DND-41 (cell line): ENCODE data around the gene TKT.

Source experiments
- ATAC-seq: fragments of 200-7000 bp; cut with Tn5 transposase; 3 replicates; pipeline ENCODE4 v1.9.1; 2021; ENCODE audit warnings: low read depth; ENCODE audit not compliant: insufficient read depth
- DNase-seq: peaks from one replicate; pipeline ENCODE4 v3.0.0-alpha.2; 2020
- H2AFZ ChIP-seq: 2 replicates; pipeline ENCODE4 v1.6.0; 2012; ENCODE audit warnings: low read depth, low read length
- H3K27ac ChIP-seq: 2 replicates; pipeline ENCODE4 v1.5.1; 2012; ENCODE audit warnings: low read length, inconsistent platforms
- H3K27me3 ChIP-seq: fragments of 200-600 bp; sonication (generic); 2 replicates; pipeline ENCODE4 v1.6.0; 2012; ENCODE audit warnings: low read length, mild to moderate bottlenecking, inconsistent platforms; ENCODE audit not compliant: insufficient read depth, poor library complexity
- H3K36me3 ChIP-seq: 2 replicates; pipeline ENCODE4 v1.5.1; 2012; ENCODE audit warnings: low read length, inconsistent platforms; ENCODE audit not compliant: insufficient read depth
- H3K4me1 ChIP-seq: 2 replicates; pipeline ENCODE4 v1.5.1; 2012; ENCODE audit warnings: mild to moderate bottlenecking, low read length; ENCODE audit not compliant: insufficient read depth
- H3K4me2 ChIP-seq: 2 replicates; pipeline ENCODE4 v1.6.0; 2012; ENCODE audit warnings: mild to moderate bottlenecking, moderate library complexity, low read length, inconsistent platforms; ENCODE audit not compliant: insufficient read depth
- H3K4me3 ChIP-seq, 2 experiments: fragments of 200-600 bp in 1 of 2; shearing (Covaris generic) in 1 of 2; 2 replicates each; pipeline ENCODE4 v1.5.1; 2012 to 2016; ENCODE audit warnings: inconsistent platforms in 2 of 2, low read length in 2 of 2, mild to moderate bottlenecking in 2 of 2, low read depth in 1 of 2, moderate library complexity in 1 of 2
- H3K79me2 ChIP-seq: 2 replicates; pipeline ENCODE4 v1.6.0; 2012; ENCODE audit warnings: low read length, inconsistent platforms; ENCODE audit not compliant: insufficient read depth
- H3K9ac ChIP-seq: 2 replicates; pipeline ENCODE4 v1.6.0; 2012; ENCODE audit warnings: low read depth, mild to moderate bottlenecking, inconsistent platforms, low read length, moderate library complexity
- H3K9me3 ChIP-seq: 2 replicates; pipeline ENCODE4 v1.5.1; 2012; ENCODE audit warnings: low read length, moderate library complexity, mild to moderate bottlenecking, inconsistent platforms; ENCODE audit not compliant: insufficient read depth, severe bottlenecking
- H4K20me1 ChIP-seq: 2 replicates; pipeline ENCODE4 v1.6.0; 2012; ENCODE audit warnings: low read length; ENCODE audit not compliant: insufficient read depth
- CTCF ChIP-seq: IDR thresholded peaks from 2 replicates; pipeline ENCODE4 v1.5.1; 2012; ENCODE audit warnings: borderline replicate concordance, low read length, moderate library complexity, mild to moderate bottlenecking; ENCODE audit not compliant: poor library complexity, severe bottlenecking; ENCODE audit errors: extremely low read depth
- EZH2 ChIP-seq: IDR thresholded peaks from 3 replicates; pipeline ENCODE4 v1.6.1; 2012; ENCODE audit warnings: borderline replicate concordance, low read depth, mild to moderate bottlenecking, moderate library complexity, low read length, inconsistent platforms; ENCODE audit not compliant: severe bottlenecking

The TKT gene

GRCh38 chr3:53191836-53192480, 63.9 kb downstream of the TKT start:
- Histone ChIP-seq H3K27ac (no peak overlapping the region), H3K4me3 (no peak overlapping the region), H2AFZ (no peak overlapping the region), H3K9ac (no peak overlapping the region), H3K9me3 (no peaks in the 10 kb centered on the region), H3K4me2 (no peak overlapping the region), H3K36me3 (no peaks in the 10 kb centered on the region), H4K20me1 (no peaks in the 10 kb centered on the region; the same call in 1 of the 2 replicates), H3K79me2 (no peaks in the 10 kb centered on the region), H3K27me3 (peaks cover 3% of the 10 kb centered on the region), H3K4me1 (peaks cover 4% of the 10 kb centered on the region)
- ATAC-seq = no peak
- TF ChIP-seq CTCF (no peak), EZH2 (no peak)
- no peak for DNase-seq

GRCh38 chr3:53190659-53191058, 65.2 kb downstream of the TKT start:
- no peak for DNase-seq
- H3K9ac ChIP-seq = no peak overlapping the region
- no peaks in the 10 kb centered on the region for H3K27me3 ChIP-seq
- H3K4me3 ChIP-seq = no peak overlapping the region
- no peak for ATAC-seq
- no peaks in the 10 kb centered on the region; the same call in 1 of the 2 replicates for H4K20me1 ChIP-seq
- no peaks in the 10 kb centered on the region for H3K36me3 ChIP-seq
- TF ChIP-seq CTCF (no peak), EZH2 (no peak)
- peaks cover 2% of the 10 kb centered on the region for H3K4me1 ChIP-seq
- no peaks in the 10 kb centered on the region for H3K9me3 ChIP-seq
- H3K4me2 ChIP-seq = no peak overlapping the region
- no peak overlapping the region for H2AFZ ChIP-seq
- H3K27ac ChIP-seq = no peak overlapping the region
- no peaks in the 10 kb centered on the region for H3K79me2 ChIP-seq

GRCh38 chr3:53189276-53189675, 66.5 kb downstream of the TKT start:
- no peaks in the 10 kb centered on the region for H3K79me2 ChIP-seq
- H2AFZ ChIP-seq = no peak overlapping the region
- DNase-seq (no peak), ATAC-seq (no peak)
- H3K4me1 ChIP-seq = no peaks in the 10 kb centered on the region
- no peaks in the 10 kb centered on the region for H3K27me3 ChIP-seq
- H3K4me3 ChIP-seq = no peak overlapping the region
- no peak overlapping the region for H3K9ac ChIP-seq
- no peaks in the 10 kb centered on the region for H3K36me3 ChIP-seq
- H3K27ac ChIP-seq = no peak overlapping the region
- H3K4me2 ChIP-seq = no peak overlapping the region
- no peaks in the 10 kb centered on the region for H4K20me1 ChIP-seq
- no peak for TF ChIP-seq CTCF
- no peak for TF ChIP-seq EZH2
- H3K9me3 ChIP-seq = no peaks in the 10 kb centered on the region
